Dendritic cell treated with granulocyte-macrophage colony-stimulating factor and Interleukin-4, amounts not matched to agents 40 ng/mL and 50 ng/mL, for 4 days (primary cell): ENCODE results near the gene DMD.

Source experiments
- H3K27ac Mint-ChIP-seq: one replicate; pipeline ENCODE4 v1.8.0; 2022; ENCODE audit warnings: mild to moderate bottlenecking, mixed read lengths
- H3K27me3 Mint-ChIP-seq: one replicate; pipeline ENCODE4 v1.8.0; 2022; ENCODE audit warnings: mild to moderate bottlenecking, mixed read lengths
- H3K36me3 Mint-ChIP-seq: one replicate; pipeline ENCODE4 v1.8.0; 2022; ENCODE audit warnings: low read depth, mixed read lengths
- H3K4me1 Mint-ChIP-seq: one replicate; pipeline ENCODE4 v1.8.0; 2022; ENCODE audit warnings: low read depth, mixed read lengths
- H3K4me3 Mint-ChIP-seq: one replicate; pipeline ENCODE4 v1.8.0; 2022; ENCODE audit warnings: mild to moderate bottlenecking, moderate library complexity, mixed read lengths
- H3K9me3 Mint-ChIP-seq: one replicate; pipeline ENCODE4 v1.8.0; 2022; ENCODE audit warnings: mixed read lengths
- intact Hi-C: fragments of 100-400 bp; cut with micrococcal nuclease; formaldehyde crosslinking; loops from one replicate; pipeline ENCODE4 v1.15.0; 2022

Gene DMD

GRCh38 chrX:32045149-32045548 is 1166.2 kb downstream of the DMD start:
- no peaks in the 10 kb centered on the region for H3K9me3 Mint-ChIP-seq
- H3K36me3 Mint-ChIP-seq = no peaks in the 10 kb centered on the region
- H3K4me3 Mint-ChIP-seq = no peak overlapping the region
- intact Hi-C loops = no loop called here
- no peaks in the 10 kb centered on the region for H3K4me1 Mint-ChIP-seq
- H3K27me3 Mint-ChIP-seq = no peaks in the 10 kb centered on the region
- H3K27ac Mint-ChIP-seq = no peak overlapping the region

GRCh38 chrX:32041181-32041580 is 1170.2 kb downstream of the DMD start:
- Mint-ChIP-seq H3K9me3 (peaks cover 5% of the 10 kb centered on the region), H3K27ac (no peak overlapping the region), H3K4me1 (no peaks in the 10 kb centered on the region), H3K27me3 (no peaks in the 10 kb centered on the region), H3K36me3 (no peaks in the 10 kb centered on the region), H3K4me3 (no peak overlapping the region)
- intact Hi-C loops = no loop called here

GRCh38 chrX:32026772-32027171 is 1184.6 kb downstream of the DMD start:
- intact Hi-C loops = no loop called here
- Mint-ChIP-seq H3K9me3 (peaks cover 6% of the 10 kb centered on the region), H3K4me3 (no peak overlapping the region), H3K27me3 (no peaks in the 10 kb centered on the region), H3K27ac (no peak overlapping the region), H3K4me1 (no peaks in the 10 kb centered on the region), H3K36me3 (no peaks in the 10 kb centered on the region)

- Mint-ChIP-seq H3K9me3 (peaks cover 6% of the 10 kb centered on the region), H3K4me1 (no peaks in the 10 kb centered on the region), H3K36me3 (no peaks in the 10 kb centered on the region), H3K4me3 (no peak overlapping the region), H3K27ac (no peak overlapping the region), H3K27me3 (no peaks in the 10 kb centered on the region)
- intact Hi-C loops = no loop called here
These were observed 1187.3 kb downstream of the DMD start for GRCh38 chrX:32024072-32024471.

- intact Hi-C loops = no loop called here
- H3K27ac Mint-ChIP-seq = no peak overlapping the region
- no peaks in the 10 kb centered on the region for H3K36me3 Mint-ChIP-seq
- no peaks in the 10 kb centered on the region for H3K27me3 Mint-ChIP-seq
- no peak overlapping the region for H3K4me3 Mint-ChIP-seq
- no peaks in the 10 kb centered on the region for H3K9me3 Mint-ChIP-seq
- no peaks in the 10 kb centered on the region for H3K4me1 Mint-ChIP-seq
These were observed 1195.2 kb downstream of the DMD start for GRCh38 chrX:32016195-32016594.

DNA sequence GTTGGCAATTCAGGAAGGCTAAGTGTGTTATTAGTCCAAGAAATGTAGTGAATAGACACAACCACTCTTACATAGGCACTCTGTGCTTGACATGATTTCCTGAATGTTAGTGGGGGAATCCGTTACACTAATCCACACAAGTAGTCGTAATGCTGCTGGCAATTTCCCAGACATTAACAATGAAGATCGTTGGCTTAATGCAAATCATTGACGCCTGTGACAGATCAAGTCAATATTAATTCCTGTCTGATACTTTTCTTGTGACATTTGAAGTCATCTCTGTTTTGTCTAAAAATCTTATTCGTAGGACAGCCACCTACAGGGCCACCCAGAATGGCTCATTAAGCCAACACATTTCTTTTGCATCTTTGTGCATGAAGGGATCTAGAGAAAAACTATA is 1200.4 kb downstream of the DMD start:
- Mint-ChIP-seq H3K4me1 (no peaks in the 10 kb centered on the region), H3K36me3 (no peaks in the 10 kb centered on the region), H3K9me3 (no peaks in the 10 kb centered on the region), H3K4me3 (no peak overlapping the region), H3K27me3 (no peaks in the 10 kb centered on the region), H3K27ac (no peak overlapping the region)
- intact Hi-C loops = no loop called here

DNA sequence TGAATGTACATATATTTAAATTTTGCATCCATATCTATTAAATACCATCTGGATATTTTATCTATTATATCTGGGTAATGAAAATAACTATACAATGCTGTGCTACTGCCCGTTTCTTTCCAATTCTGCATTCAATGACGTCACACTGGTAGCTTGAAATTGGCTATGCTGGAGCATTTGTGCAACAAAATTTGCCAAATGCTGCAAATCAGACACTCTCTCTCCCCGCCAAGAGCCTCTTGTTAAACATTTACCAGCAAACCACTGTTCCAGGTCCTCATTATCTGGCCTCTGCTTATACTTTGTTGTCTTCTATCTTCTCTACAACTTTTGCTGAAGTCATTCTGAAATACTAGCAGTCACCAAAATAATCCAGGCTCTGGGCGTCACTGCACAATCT is 1201.1 kb downstream of the DMD start:
- Mint-ChIP-seq H3K4me1 (no peaks in the 10 kb centered on the region), H3K36me3 (no peaks in the 10 kb centered on the region), H3K27ac (no peak overlapping the region), H3K27me3 (no peaks in the 10 kb centered on the region), H3K9me3 (no peaks in the 10 kb centered on the region), H3K4me3 (no peak overlapping the region)
- intact Hi-C loops = no loop called here

- Mint-ChIP-seq H3K9me3 (peaks cover 14% of the 10 kb centered on the region), H3K27ac (no peak overlapping the region), H3K4me1 (no peaks in the 10 kb centered on the region), H3K4me3 (no peak overlapping the region), H3K27me3 (no peaks in the 10 kb centered on the region), H3K36me3 (no peaks in the 10 kb centered on the region)
- intact Hi-C loops = no loop called here
These were observed 1217.7 kb downstream of the DMD start for GRCh38 chrX:31993637-31994036.

DNA sequence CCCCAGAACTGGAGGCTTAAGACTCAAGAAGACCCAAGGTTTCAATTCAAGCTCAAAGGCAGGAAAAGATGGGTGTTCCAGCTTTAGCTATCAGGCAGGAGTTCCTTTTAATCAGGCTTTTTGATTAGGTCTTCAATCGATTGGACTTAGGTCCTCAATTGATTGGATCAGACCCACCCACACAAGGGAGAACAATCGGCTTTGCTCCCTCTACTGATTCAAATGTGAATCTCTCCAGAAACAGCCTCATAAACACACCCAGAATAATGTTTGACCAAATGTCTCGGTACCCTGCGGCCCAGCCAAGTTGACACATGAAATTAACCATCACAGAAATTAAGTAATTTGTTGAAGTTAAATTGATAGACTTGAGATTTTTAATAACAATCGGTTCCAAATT is 1222.4 kb downstream of the DMD start:
- peaks cover 32% of the 10 kb centered on the region for H3K9me3 Mint-ChIP-seq
- H3K27ac Mint-ChIP-seq = no peak overlapping the region
- no peak overlapping the region for H3K4me3 Mint-ChIP-seq
- H3K4me1 Mint-ChIP-seq = no peaks in the 10 kb centered on the region
- intact Hi-C loops = no loop called here
- H3K36me3 Mint-ChIP-seq = no peaks in the 10 kb centered on the region
- no peaks in the 10 kb centered on the region for H3K27me3 Mint-ChIP-seq

- intact Hi-C loops = no loop called here
- no peaks in the 10 kb centered on the region for H3K36me3 Mint-ChIP-seq
- peaks cover 18% of the 10 kb centered on the region for H3K9me3 Mint-ChIP-seq
- H3K27me3 Mint-ChIP-seq = no peaks in the 10 kb centered on the region
- H3K4me1 Mint-ChIP-seq = no peaks in the 10 kb centered on the region
- H3K4me3 Mint-ChIP-seq = no peak overlapping the region
- no peak overlapping the region for H3K27ac Mint-ChIP-seq
These were observed 1229.7 kb downstream of the DMD start for GRCh38 chrX:31981546-31982062.

- no peak overlapping the region for H3K4me3 Mint-ChIP-seq
- no peaks in the 10 kb centered on the region for H3K4me1 Mint-ChIP-seq
- H3K27me3 Mint-ChIP-seq = no peaks in the 10 kb centered on the region
- intact Hi-C loops = no loop called here
- no peaks in the 10 kb centered on the region for H3K9me3 Mint-ChIP-seq
- no peak overlapping the region for H3K27ac Mint-ChIP-seq
- no peaks in the 10 kb centered on the region for H3K36me3 Mint-ChIP-seq
These were observed 1241.6 kb downstream of the DMD start for GRCh38 chrX:31969714-31970113.

GRCh38 chrX:31962256-31962655 is 1249.1 kb downstream of the DMD start:
- Mint-ChIP-seq H3K27ac (no peak overlapping the region), H3K9me3 (peaks cover 9% of the 10 kb centered on the region), H3K4me1 (no peaks in the 10 kb centered on the region), H3K27me3 (no peaks in the 10 kb centered on the region), H3K36me3 (no peaks in the 10 kb centered on the region), H3K4me3 (no peak overlapping the region)
- intact Hi-C loops = no loop called here

DNA sequence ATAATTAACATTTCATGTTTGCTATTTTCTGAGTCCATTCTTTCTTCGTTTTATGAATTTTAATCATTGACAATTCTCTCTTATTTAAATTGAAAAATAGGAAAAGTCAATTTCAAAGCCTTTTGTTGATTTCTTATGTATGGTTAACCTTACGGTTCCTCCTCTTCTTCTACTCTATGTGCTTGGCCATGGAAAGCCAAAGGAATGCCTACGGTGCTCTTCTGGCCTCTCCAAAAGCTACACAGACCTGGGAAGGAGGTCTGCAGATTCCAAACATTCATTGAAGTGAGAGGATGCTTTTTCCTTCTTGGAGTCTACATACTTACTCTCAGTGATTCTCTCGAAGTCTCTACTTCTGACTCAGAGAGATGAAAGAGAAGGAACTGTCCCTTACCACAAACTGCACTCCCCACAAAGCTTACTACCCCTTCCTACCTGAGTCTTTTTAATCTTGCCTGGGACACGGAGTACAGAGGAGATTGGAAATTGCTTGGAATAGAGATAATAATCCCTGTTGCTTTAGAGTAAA is 1276.4 kb downstream of the DMD start:
- Mint-ChIP-seq H3K36me3 (no peaks in the 10 kb centered on the region), H3K4me3 (no peak overlapping the region), H3K27me3 (no peaks in the 10 kb centered on the region), H3K9me3 (no peaks in the 10 kb centered on the region), H3K27ac (no peak overlapping the region), H3K4me1 (no peaks in the 10 kb centered on the region)
- intact Hi-C loops = no loop called here

DNA sequence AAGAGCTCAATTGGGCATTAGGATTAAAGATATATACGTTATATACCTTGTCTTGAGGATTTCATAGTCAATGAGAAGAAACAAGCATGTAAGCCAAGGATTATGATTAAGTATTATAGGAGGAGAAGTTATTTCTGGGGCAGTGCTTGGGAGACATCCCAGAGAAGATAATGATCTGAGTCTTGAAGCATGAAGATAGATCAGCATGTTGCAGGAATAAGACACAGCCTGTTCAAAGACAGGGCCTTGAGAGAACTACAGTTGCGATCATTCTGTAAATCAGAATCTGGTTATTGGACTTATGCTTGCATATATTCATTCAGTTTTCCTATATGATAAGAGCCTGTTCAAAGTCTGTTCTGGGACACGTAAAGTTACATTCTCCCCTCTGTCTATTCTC is 1277.3 kb downstream of the DMD start:
- Mint-ChIP-seq H3K4me1 (no peaks in the 10 kb centered on the region), H3K9me3 (no peaks in the 10 kb centered on the region), H3K36me3 (no peaks in the 10 kb centered on the region), H3K27ac (no peak overlapping the region), H3K4me3 (no peak overlapping the region), H3K27me3 (no peaks in the 10 kb centered on the region)
- intact Hi-C loops = no loop called here

GRCh38 chrX:31932769-31933168 is 1278.6 kb downstream of the DMD start:
- intact Hi-C loops = no loop called here
- H3K27ac Mint-ChIP-seq = no peak overlapping the region
- no peak overlapping the region for H3K4me3 Mint-ChIP-seq
- no peaks in the 10 kb centered on the region for H3K36me3 Mint-ChIP-seq
- H3K27me3 Mint-ChIP-seq = no peaks in the 10 kb centered on the region
- no peaks in the 10 kb centered on the region for H3K9me3 Mint-ChIP-seq
- H3K4me1 Mint-ChIP-seq = no peaks in the 10 kb centered on the region
